GM12864 (cell line): Measurements from ENCODE around the gene PIP5KL1.

Experiments
- DNase-seq: peaks from one replicate; pipeline ENCODE4 v3.0.0-alpha.2; 2011; ENCODE audit warnings: low read depth
- H3K4me3 ChIP-seq: 2 replicates; pipeline ENCODE4 v1.5.1; 2011; ENCODE audit warnings: mild to moderate bottlenecking, low read depth, low read length, control low read depth
- TF ChIP-seq, protein P1 (sequence below): IDR thresholded peaks from 2 replicates; pipeline ENCODE4 v1.5.1; 2011; ENCODE audit warnings: low read depth, mild to moderate bottlenecking, moderate library complexity, low read length, control low read depth, inconsistent platforms; ENCODE audit errors: missing control alignments

PIP5KL1 gene

DNA sequence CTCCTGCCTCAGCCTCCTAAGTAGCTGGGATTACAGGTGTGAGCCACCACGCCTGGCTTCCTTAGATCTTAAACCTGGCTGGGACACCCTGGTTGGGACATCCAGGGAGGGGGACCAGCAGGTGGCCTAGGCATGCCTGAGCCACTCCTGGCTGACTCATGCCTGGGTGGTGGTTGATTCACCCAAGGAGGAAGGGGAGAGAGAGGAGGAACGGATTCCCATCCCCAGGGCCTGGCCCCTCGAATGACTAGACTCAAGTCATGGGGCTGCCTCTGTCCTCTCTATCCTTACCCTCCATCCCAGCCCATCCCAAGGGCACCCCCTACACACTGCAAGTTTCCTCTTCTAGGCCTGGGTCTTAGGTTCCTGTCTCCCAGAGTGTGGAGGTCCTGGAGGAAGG is 37.5 kb upstream of the PIP5KL1 start:
- H3K4me3 ChIP-seq: no peak overlapping the region
- TF ChIP-seq, protein P1, sequence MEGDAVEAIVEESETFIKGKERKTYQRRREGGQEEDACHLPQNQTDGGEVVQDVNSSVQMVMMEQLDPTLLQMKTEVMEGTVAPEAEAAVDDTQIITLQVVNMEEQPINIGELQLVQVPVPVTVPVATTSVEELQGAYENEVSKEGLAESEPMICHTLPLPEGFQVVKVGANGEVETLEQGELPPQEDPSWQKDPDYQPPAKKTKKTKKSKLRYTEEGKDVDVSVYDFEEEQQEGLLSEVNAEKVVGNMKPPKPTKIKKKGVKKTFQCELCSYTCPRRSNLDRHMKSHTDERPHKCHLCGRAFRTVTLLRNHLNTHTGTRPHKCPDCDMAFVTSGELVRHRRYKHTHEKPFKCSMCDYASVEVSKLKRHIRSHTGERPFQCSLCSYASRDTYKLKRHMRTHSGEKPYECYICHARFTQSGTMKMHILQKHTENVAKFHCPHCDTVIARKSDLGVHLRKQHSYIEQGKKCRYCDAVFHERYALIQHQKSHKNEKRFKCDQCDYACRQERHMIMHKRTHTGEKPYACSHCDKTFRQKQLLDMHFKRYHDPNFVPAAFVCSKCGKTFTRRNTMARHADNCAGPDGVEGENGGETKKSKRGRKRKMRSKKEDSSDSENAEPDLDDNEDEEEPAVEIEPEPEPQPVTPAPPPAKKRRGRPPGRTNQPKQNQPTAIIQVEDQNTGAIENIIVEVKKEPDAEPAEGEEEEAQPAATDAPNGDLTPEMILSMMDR: no peak
- DNase-seq: no peak

DNA sequence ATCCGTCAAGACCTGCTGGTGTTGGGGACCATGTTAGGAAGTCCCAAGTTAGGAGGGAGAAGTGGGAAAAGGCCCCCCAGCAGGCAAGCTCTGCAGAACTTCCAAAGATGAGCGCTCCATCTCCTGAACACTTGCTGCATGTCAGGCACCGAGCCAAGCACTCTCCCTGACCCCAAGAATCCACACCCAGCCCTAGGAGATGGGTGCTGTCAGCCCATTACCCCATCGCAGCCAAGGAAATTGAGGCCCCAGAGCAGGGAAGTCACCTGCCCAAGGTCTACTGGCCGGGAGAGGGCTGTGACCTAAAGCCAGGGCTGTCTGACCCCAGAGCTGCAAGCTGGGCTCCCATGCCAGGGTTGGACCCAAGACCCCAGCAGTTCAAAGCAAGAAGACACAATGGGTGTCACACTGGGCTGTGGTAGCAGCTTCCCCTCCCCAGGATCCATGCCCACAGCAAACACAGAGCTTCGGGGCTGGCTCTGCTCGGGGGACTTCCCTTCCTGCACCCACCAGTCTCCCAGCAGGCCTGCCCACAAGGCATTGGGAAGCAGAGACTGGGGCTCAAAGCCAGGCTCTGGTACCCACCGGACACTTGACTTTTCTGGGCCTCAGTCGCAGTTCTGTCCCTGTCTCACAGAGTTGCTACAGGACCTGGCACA is 36.7 kb upstream of the PIP5KL1 start:
- no peak overlapping the region for H3K4me3 ChIP-seq
- TF ChIP-seq, protein P1: no peak
- no peak for DNase-seq

DNA sequence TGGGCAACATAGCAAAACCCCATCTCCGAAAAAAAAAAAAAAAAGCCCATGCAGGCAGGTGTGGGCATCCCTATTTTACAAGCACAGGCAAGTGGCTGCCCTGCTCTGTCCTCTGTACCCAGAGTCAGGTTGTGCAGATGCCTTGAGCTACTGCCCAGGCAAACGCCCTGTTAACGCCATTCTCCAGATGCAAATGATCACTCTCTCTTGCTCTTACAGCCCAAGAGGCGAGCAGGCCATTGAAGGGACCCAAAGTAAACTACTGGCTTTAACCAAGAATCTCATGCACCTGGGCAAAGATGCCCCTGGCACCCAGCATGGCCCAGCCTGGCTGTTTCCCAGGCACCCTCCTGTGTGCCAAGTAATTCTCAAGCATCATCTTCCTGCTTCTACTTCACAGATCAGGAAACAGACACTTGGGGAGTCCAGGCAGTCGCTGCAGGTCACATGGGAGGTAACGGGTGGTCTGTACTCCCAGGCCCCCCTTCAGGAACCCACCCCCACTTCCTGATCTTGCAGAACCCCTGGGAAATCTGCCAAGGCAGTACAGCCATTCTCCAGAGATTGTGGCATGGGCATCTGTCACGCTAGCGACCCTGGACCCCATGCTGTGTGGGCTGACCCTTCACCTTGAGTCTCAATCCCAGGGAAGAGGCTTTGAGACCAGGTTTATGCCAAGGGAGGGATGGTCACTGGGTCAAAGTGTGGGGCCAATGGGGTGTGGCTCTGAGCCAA is 36.0 kb upstream of the PIP5KL1 start:
- TF ChIP-seq, protein P1: no peak
- no peak for DNase-seq
- H3K4me3 ChIP-seq: no peak overlapping the region

DNA sequence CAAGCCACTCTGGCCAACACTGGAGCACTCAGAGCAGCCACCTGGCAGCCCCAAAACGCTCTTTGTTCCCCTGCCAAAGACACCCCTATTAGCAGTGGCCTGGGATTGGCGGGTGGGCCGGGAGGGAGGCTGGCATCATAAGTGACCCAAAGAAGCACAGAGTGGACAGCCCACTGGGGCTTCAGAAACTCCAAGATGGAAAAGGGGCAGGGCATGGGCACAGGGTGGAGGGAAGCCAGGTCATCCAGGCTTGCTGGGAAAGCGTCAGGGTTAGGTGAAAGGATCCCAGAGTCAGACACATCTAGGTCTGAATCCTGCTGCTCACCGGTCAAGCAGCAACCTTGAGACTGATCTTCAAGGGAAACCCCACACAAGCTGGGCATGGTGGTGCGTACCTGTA is 35.4 kb upstream of the PIP5KL1 start:
- TF ChIP-seq, protein P1: no peak
- H3K4me3 ChIP-seq: no peak overlapping the region
- DNase-seq: no peak

DNA sequence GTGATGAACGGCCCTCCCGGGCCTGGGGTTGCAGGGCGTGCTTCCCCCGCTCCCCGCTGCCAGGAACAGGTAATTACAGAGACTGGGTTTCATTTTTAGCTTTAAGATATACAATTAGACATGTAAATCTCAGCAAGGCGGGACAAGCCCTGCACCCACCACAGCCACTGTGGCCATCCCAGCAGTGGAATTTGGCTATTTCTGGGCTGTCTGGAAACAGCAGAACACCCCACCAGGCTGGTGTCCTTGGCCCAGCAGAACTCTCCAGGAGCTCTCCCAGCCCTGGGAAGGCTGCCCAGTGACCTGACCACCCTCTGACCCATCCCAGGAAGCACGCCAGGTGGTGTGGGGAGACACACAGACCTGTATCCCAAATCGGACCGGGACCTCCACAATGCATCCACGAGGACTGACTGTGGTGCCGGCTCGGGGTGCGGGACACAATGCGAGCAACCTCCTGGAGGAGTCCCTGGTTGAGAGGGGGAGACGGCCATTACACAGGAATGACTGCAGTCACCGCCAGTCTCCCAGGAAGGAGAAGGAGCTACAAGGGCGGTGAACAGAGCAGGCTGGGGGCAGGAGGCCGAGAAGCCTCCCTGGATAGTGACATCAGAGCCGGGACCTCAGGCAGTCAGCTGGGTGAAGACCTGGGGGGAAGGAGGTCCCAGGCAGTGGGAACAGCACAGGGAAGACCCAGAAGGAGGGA is 32.9 kb upstream of the PIP5KL1 start:
- no peak for DNase-seq
- TF ChIP-seq, protein P1: no peak
- no peak overlapping the region for H3K4me3 ChIP-seq

DNA sequence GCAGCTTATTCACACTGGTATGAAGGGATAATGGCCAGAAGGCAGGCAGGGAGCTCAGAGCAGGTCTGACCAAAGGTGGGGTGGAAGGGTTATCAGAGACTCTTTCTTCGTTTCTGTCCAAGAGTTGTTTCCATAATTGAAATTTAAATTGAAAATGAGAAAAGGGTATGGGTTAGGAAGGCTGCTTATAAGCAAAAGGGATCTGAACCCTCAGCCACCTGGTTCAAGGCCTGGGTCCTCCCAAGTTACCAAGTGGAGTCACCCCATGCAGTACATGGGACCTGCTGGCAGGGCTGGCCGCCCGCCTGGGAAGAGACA is 32.4 kb upstream of the PIP5KL1 start:
- TF ChIP-seq, protein P1: no peak
- no peak overlapping the region for H3K4me3 ChIP-seq
- DNase-seq: no peak
